Measurements from ENCODE around the gene FHOD3. TPM values are rescaled to one million over a fixed set of nuclear protein-coding genes. Genes with fewer than 3 reads are reported as not detected.
A peak's percentile ranks its signal among the peaks of the same experiment; 100 is the strongest.

The FHOD3 gene
- total and polyA plus RNA-seq, 2 of the 13 experiments (the other 11 are each of a cell fraction or from before 2014, with no cell fraction given) = 0.07 TPM; not detected in 1

DNA sequence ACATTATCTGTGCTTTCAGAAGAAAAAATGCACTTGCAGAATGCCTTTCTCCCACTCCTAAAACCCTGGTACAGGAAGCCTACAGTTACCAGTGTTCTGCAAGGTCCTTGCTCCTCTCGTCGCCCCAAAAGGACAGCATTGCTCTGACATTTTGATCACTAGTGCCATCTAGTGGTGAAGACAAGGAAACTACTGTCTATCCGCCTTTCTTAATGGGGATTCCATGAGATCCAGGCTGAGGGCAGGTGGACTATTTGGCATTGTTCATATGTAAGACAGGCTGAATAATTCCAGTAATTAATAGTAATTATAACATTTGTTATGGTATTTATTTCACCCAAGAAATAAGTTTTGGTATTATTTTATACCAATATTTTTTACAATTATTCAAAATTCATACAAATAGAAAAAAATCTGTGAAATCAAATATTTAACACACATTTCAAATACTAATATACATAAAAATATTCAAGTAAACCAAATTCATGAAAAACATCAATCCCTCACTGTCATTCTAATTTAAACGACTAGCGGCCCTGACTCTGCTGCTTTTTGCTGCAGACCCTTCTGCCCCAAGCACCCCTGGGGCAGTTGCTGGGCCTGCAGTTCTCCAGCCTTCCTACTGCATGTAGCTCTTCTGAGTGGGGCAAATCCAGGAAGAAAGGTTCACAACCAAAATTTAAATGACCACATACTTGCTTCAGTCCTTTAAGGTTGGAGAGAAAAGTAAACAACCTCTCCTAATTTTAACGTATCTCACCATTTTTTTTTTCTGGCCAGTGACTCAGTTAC, 512.3 kb downstream of the FHOD3 start:
- in situ Hi-C loops (cut with HindIII; ENCODE audit: extremely low pct_ligation_motif_present, low pct_unique_long_range_greater_than_20kb) = no loop called here
- 57% methylated on average over 6 of the region's 6 CpGs for WGBS (ENCODE audit: low lambda C conversion rate)
- ATAC-seq = peak; percentile 94

More for the DNA sequence above, 512.3 kb downstream of the FHOD3 start:
- Histone ChIP-seq H4K20me1 (ENCODE audit: insufficient read depth, low read length) (peaks cover 7% of the 10 kb centered on the region), H3K36me3 (replicated peaks in 1 of 2; ENCODE audit: control insufficient read depth in 1 of 2, insufficient read depth in 2 of 2, low read length in 2 of 2) (peaks cover 5 to 62% of the 10 kb centered on the region in 2 experiments; a peak in 4 of 5 replicates), H2AFZ (ENCODE audit: low read length) (no peak overlapping the region), H3K4me1 (ENCODE audit: insufficient read depth, low read length) (no peaks in the 10 kb centered on the region), H3K27me3 (ENCODE audit: control insufficient read depth in 1 of 2, insufficient read depth in 2 of 2, low read length in 2 of 2) (no peaks in the 10 kb centered on the region), H3K79me2 (ENCODE audit: insufficient read depth, low read length) (no peaks in the 10 kb centered on the region), H3K4me3 (replicated peaks in 1 of 3; ENCODE audit: insufficient read depth in 1 of 3, low read depth in 2 of 3, low read length in 3 of 3) (no peak overlapping the region), H3K9me3 (ENCODE audit: low read length) (no peaks in the 10 kb centered on the region), H3K27ac (ENCODE audit: extremely low read length, insufficient read depth, low read length) (no peak overlapping the region), H3K4me2 (ENCODE audit: low read depth, low read length) (no peak overlapping the region), H3K9ac (ENCODE audit: insufficient read depth, low read depth, low read length) (no peak overlapping the region)
- DNase-seq (ENCODE audit: low spot score) = peak; percentile 56
- peak; percentile 70 for FAIRE-seq
- BruUV-seq (replicated peaks) = no TSS peak
- peak; percentile 27 for TF ChIP-seq SMC3 (IDR thresholded peaks at IDR 0.05; ENCODE audit: low read length)
- no peak for TF ChIP-seq RXRA (CRISPR knock-in tag; IDR thresholded peaks at IDR 0.05)
- peak; percentile 61 for TF ChIP-seq STAG1 (CRISPR knock-in tag; IDR thresholded peaks at IDR 0.05)
- TF ChIP-seq, protein P1, sequence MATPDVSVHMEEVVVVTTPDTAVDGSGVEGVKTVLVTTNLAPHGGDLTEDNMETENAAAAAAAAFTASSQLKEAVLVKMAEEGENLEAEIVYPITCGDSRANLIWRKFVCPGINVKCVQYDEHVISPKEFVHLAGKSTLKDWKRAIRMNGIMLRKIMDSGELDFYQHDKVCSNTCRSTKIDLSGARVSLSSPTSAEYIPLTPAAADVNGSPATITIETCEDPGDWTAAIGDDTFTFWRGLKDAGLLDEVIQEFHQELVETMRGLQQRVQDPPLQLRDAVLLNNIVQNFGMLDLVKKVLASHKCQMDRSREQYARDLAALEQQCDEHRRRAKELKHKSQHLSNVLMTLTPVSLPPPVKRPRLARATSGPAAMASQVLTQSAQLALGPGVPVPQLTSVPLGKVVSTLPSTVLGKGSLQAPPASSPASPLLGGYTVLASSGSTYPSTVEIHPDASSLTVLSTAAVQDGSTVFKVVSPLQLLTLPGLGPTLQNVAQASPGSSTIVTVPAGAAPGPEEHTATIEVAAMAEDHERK (CRISPR knock-in tag; IDR thresholded peaks at IDR 0.05; ENCODE audit: low read depth) = no peak
- peak; percentile 34 for TF ChIP-seq XRCC5 (optimal IDR thresholded peaks at IDR 0.05; ENCODE audit: low read length)
- TF ChIP-seq, protein P2, sequence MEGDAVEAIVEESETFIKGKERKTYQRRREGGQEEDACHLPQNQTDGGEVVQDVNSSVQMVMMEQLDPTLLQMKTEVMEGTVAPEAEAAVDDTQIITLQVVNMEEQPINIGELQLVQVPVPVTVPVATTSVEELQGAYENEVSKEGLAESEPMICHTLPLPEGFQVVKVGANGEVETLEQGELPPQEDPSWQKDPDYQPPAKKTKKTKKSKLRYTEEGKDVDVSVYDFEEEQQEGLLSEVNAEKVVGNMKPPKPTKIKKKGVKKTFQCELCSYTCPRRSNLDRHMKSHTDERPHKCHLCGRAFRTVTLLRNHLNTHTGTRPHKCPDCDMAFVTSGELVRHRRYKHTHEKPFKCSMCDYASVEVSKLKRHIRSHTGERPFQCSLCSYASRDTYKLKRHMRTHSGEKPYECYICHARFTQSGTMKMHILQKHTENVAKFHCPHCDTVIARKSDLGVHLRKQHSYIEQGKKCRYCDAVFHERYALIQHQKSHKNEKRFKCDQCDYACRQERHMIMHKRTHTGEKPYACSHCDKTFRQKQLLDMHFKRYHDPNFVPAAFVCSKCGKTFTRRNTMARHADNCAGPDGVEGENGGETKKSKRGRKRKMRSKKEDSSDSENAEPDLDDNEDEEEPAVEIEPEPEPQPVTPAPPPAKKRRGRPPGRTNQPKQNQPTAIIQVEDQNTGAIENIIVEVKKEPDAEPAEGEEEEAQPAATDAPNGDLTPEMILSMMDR (CRISPR knock-in tag; IDR thresholded peaks at IDR 0.05) = peak; percentile 86
- intact Hi-C loops (cut with micrococcal nuclease; ENCODE audit: unreplicated experiment) = loop anchor here (1.0 to 5.0 kb wide), 2 partner anchors 40 to 122 kb away; no protein-coding TSS in a partner anchor
- CTCF ChIA-PET (ENCODE audit: low intra/inter-chr PET ratio, low total read pairs) = interaction anchor here (0.8 to 1.8 kb wide), 3 partner anchors 40 to 122 kb away, joined by 4 to 12 read pairs (median 5); no protein-coding TSS in a partner anchor
- POLR2A ChIA-PET = no interaction called here

All from HepG2 (cell line).